ENCODE measurements around the gene LSM3. TPM values are rescaled to one million over a fixed set of nuclear protein-coding genes. Genes with fewer than 3 reads are reported as not detected.

The LSM3 gene
- total RNA-seq, 1 experiment from 2014 or later: 11.9 TPM

DNA sequence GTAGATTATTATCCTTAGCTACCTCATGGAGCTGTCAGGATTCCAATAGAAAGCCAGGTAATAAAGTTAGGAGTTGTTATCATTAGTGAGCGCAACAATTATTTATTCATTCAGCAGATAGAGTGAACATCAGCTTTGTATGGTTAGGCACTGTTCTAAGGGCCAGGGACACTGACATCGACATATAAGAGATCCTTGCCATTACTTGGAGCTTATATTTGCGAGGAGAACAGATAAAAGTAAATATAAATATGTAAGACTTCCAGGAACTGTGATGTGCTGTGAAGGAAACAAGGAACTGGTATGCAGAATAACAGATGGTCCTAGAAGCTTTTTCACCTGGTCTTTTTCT lies 473 bp downstream of the LSM3 start:
- BruUV-seq (replicated peaks): no TSS peak
- Histone ChIP-seq H3K36me3 (ENCODE audit: control insufficient read depth, insufficient read depth, low read length) (peaks cover 15% of the 10 kb centered on the region), H3K4me3 (ENCODE audit: low read depth in 2 of 2, low read length in 2 of 2) (peak overlapping the region; percentile 79 to 99), H3K27me3 (ENCODE audit: control insufficient read depth, insufficient read depth, low read length) (no peaks in the 10 kb centered on the region), H3K9me3 (ENCODE audit: control insufficient read depth, insufficient read depth, low read depth, low read length) (no peaks in the 10 kb centered on the region), H3K4me1 (ENCODE audit: control insufficient read depth, insufficient read depth, low read length) (peaks cover 19% of the 10 kb centered on the region), H3K27ac (ENCODE audit: low read length) (peak overlapping the region; percentile 92)
- intact Hi-C loops (cut with micrococcal nuclease; ENCODE audit: unreplicated experiment) (no loop called here), in situ Hi-C loops (cut with HindIII; ENCODE audit: low pct_unique_long_range_greater_than_20kb, low sequenced_read_pairs) (no loop called here)
- DNase-seq (ENCODE audit: low read depth, low spot score) (no peak), ATAC-seq (no peak)
- TF ChIP-seq TCF7L2 (IDR thresholded peaks at IDR 0.05; ENCODE audit: low read depth, low read length) (no peak), SIN3A (IDR thresholded peaks at IDR 0.05; ENCODE audit: borderline replicate concordance, insufficient read depth, low read depth, low read length) (no peak), POLR2AphosphoS5 (IDR thresholded peaks at IDR 0.05; ENCODE audit: low read depth, low read length) (no peak)
- TF ChIP-seq, protein P1, sequence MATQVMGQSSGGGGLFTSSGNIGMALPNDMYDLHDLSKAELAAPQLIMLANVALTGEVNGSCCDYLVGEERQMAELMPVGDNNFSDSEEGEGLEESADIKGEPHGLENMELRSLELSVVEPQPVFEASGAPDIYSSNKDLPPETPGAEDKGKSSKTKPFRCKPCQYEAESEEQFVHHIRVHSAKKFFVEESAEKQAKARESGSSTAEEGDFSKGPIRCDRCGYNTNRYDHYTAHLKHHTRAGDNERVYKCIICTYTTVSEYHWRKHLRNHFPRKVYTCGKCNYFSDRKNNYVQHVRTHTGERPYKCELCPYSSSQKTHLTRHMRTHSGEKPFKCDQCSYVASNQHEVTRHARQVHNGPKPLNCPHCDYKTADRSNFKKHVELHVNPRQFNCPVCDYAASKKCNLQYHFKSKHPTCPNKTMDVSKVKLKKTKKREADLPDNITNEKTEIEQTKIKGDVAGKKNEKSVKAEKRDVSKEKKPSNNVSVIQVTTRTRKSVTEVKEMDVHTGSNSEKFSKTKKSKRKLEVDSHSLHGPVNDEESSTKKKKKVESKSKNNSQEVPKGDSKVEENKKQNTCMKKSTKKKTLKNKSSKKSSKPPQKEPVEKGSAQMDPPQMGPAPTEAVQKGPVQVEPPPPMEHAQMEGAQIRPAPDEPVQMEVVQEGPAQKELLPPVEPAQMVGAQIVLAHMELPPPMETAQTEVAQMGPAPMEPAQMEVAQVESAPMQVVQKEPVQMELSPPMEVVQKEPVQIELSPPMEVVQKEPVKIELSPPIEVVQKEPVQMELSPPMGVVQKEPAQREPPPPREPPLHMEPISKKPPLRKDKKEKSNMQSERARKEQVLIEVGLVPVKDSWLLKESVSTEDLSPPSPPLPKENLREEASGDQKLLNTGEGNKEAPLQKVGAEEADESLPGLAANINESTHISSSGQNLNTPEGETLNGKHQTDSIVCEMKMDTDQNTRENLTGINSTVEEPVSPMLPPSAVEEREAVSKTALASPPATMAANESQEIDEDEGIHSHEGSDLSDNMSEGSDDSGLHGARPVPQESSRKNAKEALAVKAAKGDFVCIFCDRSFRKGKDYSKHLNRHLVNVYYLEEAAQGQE (IDR thresholded peaks at IDR 0.05; ENCODE audit: insufficient read depth in 1 of 2, low read depth in 2 of 2, low read length in 1 of 2): no peak
- TF ChIP-seq, protein P2, sequence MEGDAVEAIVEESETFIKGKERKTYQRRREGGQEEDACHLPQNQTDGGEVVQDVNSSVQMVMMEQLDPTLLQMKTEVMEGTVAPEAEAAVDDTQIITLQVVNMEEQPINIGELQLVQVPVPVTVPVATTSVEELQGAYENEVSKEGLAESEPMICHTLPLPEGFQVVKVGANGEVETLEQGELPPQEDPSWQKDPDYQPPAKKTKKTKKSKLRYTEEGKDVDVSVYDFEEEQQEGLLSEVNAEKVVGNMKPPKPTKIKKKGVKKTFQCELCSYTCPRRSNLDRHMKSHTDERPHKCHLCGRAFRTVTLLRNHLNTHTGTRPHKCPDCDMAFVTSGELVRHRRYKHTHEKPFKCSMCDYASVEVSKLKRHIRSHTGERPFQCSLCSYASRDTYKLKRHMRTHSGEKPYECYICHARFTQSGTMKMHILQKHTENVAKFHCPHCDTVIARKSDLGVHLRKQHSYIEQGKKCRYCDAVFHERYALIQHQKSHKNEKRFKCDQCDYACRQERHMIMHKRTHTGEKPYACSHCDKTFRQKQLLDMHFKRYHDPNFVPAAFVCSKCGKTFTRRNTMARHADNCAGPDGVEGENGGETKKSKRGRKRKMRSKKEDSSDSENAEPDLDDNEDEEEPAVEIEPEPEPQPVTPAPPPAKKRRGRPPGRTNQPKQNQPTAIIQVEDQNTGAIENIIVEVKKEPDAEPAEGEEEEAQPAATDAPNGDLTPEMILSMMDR (IDR thresholded peaks at IDR 0.05): no peak
- CTCF ChIA-PET: no interaction called here
- POLR2A ChIA-PET: interaction anchor here (0.7 to 1.0 kb wide), 2 partner anchors 54 to 406 kb away, joined by 3 to 4 read pairs; partner anchors contain the start of genes CHCHD4 and TMEM43

DNA sequence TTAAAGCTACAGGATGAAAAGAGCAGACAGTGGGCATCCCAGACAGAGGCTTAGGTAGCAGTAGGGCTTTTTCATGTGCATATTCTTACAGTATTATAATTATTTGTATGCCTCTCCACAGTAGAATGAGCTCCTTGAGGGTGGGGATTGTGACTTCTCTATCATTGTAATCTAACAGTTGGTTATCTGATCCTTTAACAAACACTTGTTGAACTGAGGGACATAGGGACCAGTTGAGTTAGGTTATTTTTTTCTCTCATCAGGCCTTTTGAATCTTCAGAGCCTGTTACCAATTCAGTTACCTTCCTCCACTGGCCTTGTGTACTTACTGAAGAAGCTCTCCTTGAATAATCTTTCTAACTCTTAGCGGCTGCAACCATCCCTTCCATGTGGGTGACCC lies 1.2 kb downstream of the LSM3 start:
- POLR2A ChIA-PET: no interaction called here
- H3K27ac ChIP-seq (ENCODE audit: low read length): peak overlapping the region; percentile 92; the same call in 1 of the 2 replicates
- ATAC-seq (no peak), DNase-seq (ENCODE audit: low read depth, low spot score) (no peak)
- H3K27me3 ChIP-seq (ENCODE audit: control insufficient read depth, insufficient read depth, low read length): no peaks in the 10 kb centered on the region
- peaks cover 19% of the 10 kb centered on the region for H3K4me1 ChIP-seq (ENCODE audit: control insufficient read depth, insufficient read depth, low read length)
- peak overlapping the region; percentile 79 to 99 for H3K4me3 ChIP-seq (ENCODE audit: low read depth in 2 of 2, low read length in 2 of 2)
- in situ Hi-C loops (cut with HindIII; ENCODE audit: low pct_unique_long_range_greater_than_20kb, low sequenced_read_pairs): no loop called here
- H3K36me3 ChIP-seq (ENCODE audit: control insufficient read depth, insufficient read depth, low read length): peaks cover 15% of the 10 kb centered on the region
- no TSS peak for BruUV-seq (replicated peaks)
- CTCF ChIA-PET: no interaction called here
- no peak for TF ChIP-seq SIN3A (IDR thresholded peaks at IDR 0.05; ENCODE audit: borderline replicate concordance, insufficient read depth, low read depth, low read length)
- TF ChIP-seq, protein P2 (IDR thresholded peaks at IDR 0.05): no peak
- no peak for TF ChIP-seq POLR2AphosphoS5 (IDR thresholded peaks at IDR 0.05; ENCODE audit: low read depth, low read length)
- no peaks in the 10 kb centered on the region for H3K9me3 ChIP-seq (ENCODE audit: control insufficient read depth, insufficient read depth, low read depth, low read length)
- intact Hi-C loops (cut with micrococcal nuclease; ENCODE audit: unreplicated experiment): no loop called here
